IMR-90 (cell line): ENCODE measurements around the gene DSG3. TPM values are rescaled to one million over a fixed set of nuclear protein-coding genes. Genes with fewer than 3 reads are reported as not detected.

Experiments used
- ATAC-seq: fragments of 200-7000 bp; cut with Tn5 transposase; 2 replicates; pipeline ENCODE4 v1.9.1; 2020; ENCODE audit warnings: low read depth, mild to moderate bottlenecking, moderate library complexity
- BruUV-seq: library from RNA; stranded (reverse); fragments of 400-500 nt; replicated peaks from 2 replicates; lab custom pipeline; 2021; lab: Mats Ljungman, UMichigan
- CTCF ChIA-PET: fragments of 300-600 bp; formaldehyde crosslinking; extraction: SDS; loops from one replicate; lab custom pipeline; 2021; ENCODE audit warnings: antibody characterized with exemption; lab: Yijun Ruan, JAX
- POLR2A ChIA-PET: fragments of 300-600 bp; sonication (Branson Sonifier 250); formaldehyde crosslinking; loops from one replicate; lab custom pipeline; 2022; ENCODE audit warnings: antibody characterized with exemption; ENCODE audit not compliant: unreplicated experiment; lab: Charles Lee
- DNase-seq: peaks from one replicate; pipeline ENCODE4 v3.0.0; 2013
- H2AFZ ChIP-seq: replicated peaks from 2 replicates; pipeline ENCODE3; 2013; ENCODE audit warnings: low read length, mild to moderate bottlenecking; ENCODE audit not compliant: poor library complexity
- H2AK5ac ChIP-seq: 2 replicates; pipeline ENCODE4 v1.6.1; 2013; ENCODE audit warnings: low read depth, low read length, inconsistent platforms
- H2AK9ac ChIP-seq: replicated peaks from 2 replicates; pipeline ENCODE3; 2013; ENCODE audit warnings: mild to moderate bottlenecking, low read depth, low read length, moderate library complexity; ENCODE audit not compliant: poor library complexity
- H2BK120ac ChIP-seq: 2 replicates; pipeline ENCODE4 v1.6.1; 2013; ENCODE audit warnings: low read depth, low read length, inconsistent platforms
- H2BK15ac ChIP-seq: 3 replicates; pipeline ENCODE4 v1.6.1; 2013; ENCODE audit warnings: low read depth, low read length, inconsistent platforms
- H2BK20ac ChIP-seq: 2 replicates; pipeline ENCODE4 v1.6.1; 2013; ENCODE audit warnings: low read depth, mild to moderate bottlenecking, inconsistent platforms, low read length, moderate library complexity
- H2BK5ac ChIP-seq: 2 replicates; pipeline ENCODE4 v1.6.1; 2013; ENCODE audit warnings: mild to moderate bottlenecking, low read depth, low read length, inconsistent platforms; ENCODE audit not compliant: poor library complexity, severe bottlenecking
- H3K14ac ChIP-seq: replicated peaks from 2 replicates; pipeline ENCODE4 v1.6.1; 2013; ENCODE audit warnings: low read depth, low read length, inconsistent platforms
- H3K18ac ChIP-seq: 2 replicates; pipeline ENCODE4 v1.6.1; 2013; ENCODE audit warnings: low read depth, low read length, control low read depth
- H3K23ac ChIP-seq: 2 replicates; pipeline ENCODE4 v1.6.1; 2013; ENCODE audit warnings: low read depth, low read length, inconsistent platforms
- H3K27ac ChIP-seq: 2 replicates; pipeline ENCODE4 v1.5.1; 2013; ENCODE audit warnings: mild to moderate bottlenecking, control low read depth, low read length; ENCODE audit not compliant: insufficient read depth
- H3K27me3 ChIP-seq: 2 replicates; pipeline ENCODE4 v1.6.1; 2013; ENCODE audit warnings: low read length; ENCODE audit not compliant: control insufficient read depth, insufficient read depth
- H3K36me3 ChIP-seq: 2 replicates; pipeline ENCODE4 v1.6.1; 2013; ENCODE audit warnings: low read length, mixed read lengths; ENCODE audit not compliant: control insufficient read depth, insufficient read depth
- H3K4ac ChIP-seq: 2 replicates; pipeline ENCODE4 v1.6.1; 2013; ENCODE audit warnings: low read depth, low read length, inconsistent platforms
- H3K4me1 ChIP-seq: 2 replicates; pipeline ENCODE4 v1.6.1; 2013; ENCODE audit warnings: low read length, mixed read lengths; ENCODE audit not compliant: control insufficient read depth, insufficient read depth
- H3K4me2 ChIP-seq: 2 replicates; pipeline ENCODE4 v1.6.1; 2013; ENCODE audit warnings: low read depth, mild to moderate bottlenecking, control low read depth, low read length, moderate library complexity
- H3K4me3 ChIP-seq: 2 replicates; pipeline ENCODE4 v1.5.1; 2013; ENCODE audit warnings: low read depth, mild to moderate bottlenecking, control low read depth, low read length, moderate library complexity; ENCODE audit not compliant: insufficient read depth
- H3K56ac ChIP-seq: 2 replicates; pipeline ENCODE4 v1.6.1; 2013; ENCODE audit warnings: low read length, inconsistent platforms; ENCODE audit not compliant: insufficient read depth; ENCODE audit errors: extremely low read depth
- H3K79me1 ChIP-seq, 2 experiments: 2 replicates each; pipeline ENCODE4 v1.6.1; 2013; ENCODE audit warnings: low read length in 2 of 2, inconsistent platforms in 1 of 2, low read depth in 1 of 2
- H3K9ac ChIP-seq: 2 replicates; pipeline ENCODE4 v1.6.1; 2013; ENCODE audit warnings: low read depth, low read length, control low read depth
- H3K9me1 ChIP-seq: 2 replicates; pipeline ENCODE4 v1.6.1; 2013; ENCODE audit warnings: low read length, inconsistent platforms; ENCODE audit not compliant: insufficient read depth
- H3K9me3 ChIP-seq: 2 replicates; pipeline ENCODE4 v1.6.1; 2013; ENCODE audit warnings: low read length; ENCODE audit not compliant: control insufficient read depth, insufficient read depth
- H4K20me1 ChIP-seq: 2 replicates; pipeline ENCODE4 v1.6.1; 2013; ENCODE audit warnings: low read length, inconsistent platforms; ENCODE audit not compliant: insufficient read depth
- H4K5ac ChIP-seq: 2 replicates; pipeline ENCODE4 v1.6.1; 2013; ENCODE audit warnings: mild to moderate bottlenecking, low read depth, low read length, control low read depth
- H4K8ac ChIP-seq, 2 experiments: 2 replicates each; pipeline ENCODE4 v1.6.1; 2013; ENCODE audit warnings: low read depth in 2 of 2, low read length in 2 of 2, control low read depth in 1 of 2, inconsistent platforms in 1 of 2
- H4K91ac ChIP-seq: 2 replicates; pipeline ENCODE4 v1.6.1; 2013; ENCODE audit warnings: low read depth, low read length, inconsistent platforms; ENCODE audit not compliant: insufficient read depth
- CTCF ChIP-seq: conservative IDR thresholded peaks from 2 replicates; pipeline ENCODE4 v1.5.1; 2012; ENCODE audit warnings: mild to moderate bottlenecking, low read depth, low read length, improper control_type of control experiment
- FOS ChIP-seq: fragments of 150-350 bp; IDR thresholded peaks from 2 replicates; pipeline ENCODE4 v1.6.1; 2016; ENCODE audit warnings: low read depth, low read length
- NFE2L2 ChIP-seq: fragments of 150-350 bp; IDR thresholded peaks from 2 replicates; pipeline ENCODE4 v1.6.1; 2016; ENCODE audit warnings: low read depth, mild to moderate bottlenecking, low read length
- USF2 ChIP-seq: fragments of 150-350 bp; IDR thresholded peaks from 2 replicates; pipeline ENCODE4 v1.6.1; 2017; ENCODE audit warnings: mild to moderate bottlenecking, antibody characterized with exemption, low read length, low read depth
- WGBS, 2 experiments: methylation state at CpG; one replicate each; pipeline versions ENCODE4 v1.1.5 to v1.1.7; 2013; ENCODE audit warnings: missing lambda C conversion rate in 2 of 2; ENCODE audit not compliant: insufficient read length in 1 of 2; ENCODE audit errors: extremely low coverage in 2 of 2; 5-methylcytosine and 5-hydroxymethylcytosine counted together
- dilution Hi-C: fragments of 300-500 bp; cut with HindIII; formaldehyde crosslinking; loops from one replicate; pipeline ENCODE4 v1.14.3; 2018; ENCODE audit warnings: low sequenced_read_pairs; ENCODE audit not compliant: unreplicated experiment
- in situ Hi-C: fragments of 300-500 bp; cut with MboI; formaldehyde crosslinking; loops from 3 replicates; pipeline ENCODE4 v1.14.3; 2019; ENCODE audit warnings: low sequenced_read_pairs, inconsistent platforms, mixed read lengths
- intact Hi-C: fragments of 100-400 bp; cut with micrococcal nuclease; formaldehyde crosslinking; loops from 2 replicates; pipeline ENCODE4 v1.10.0; 2022
- polyA plus RNA-seq, 3 experiments: library from polyadenylated mRNA; depleted of rRNA; stranded (reverse); fragments of >200 nt; gene quantifications; 2 replicates each; pipeline ENCODE4 v1.2.3, GENCODE V29; 2012; ENCODE audit warnings: low replicate concordance in 1 of 3
- total RNA-seq: library from RNA; depleted of rRNA; stranded (reverse); fragments of >200 nt; gene quantifications from 2 replicates; pipeline ENCODE4 v1.2.3, GENCODE V29; 2012

DSG3 gene
- total and polyA plus RNA-seq, 2 of the 4 experiments (the other 2 are of a cell fraction): not detected

DNA sequence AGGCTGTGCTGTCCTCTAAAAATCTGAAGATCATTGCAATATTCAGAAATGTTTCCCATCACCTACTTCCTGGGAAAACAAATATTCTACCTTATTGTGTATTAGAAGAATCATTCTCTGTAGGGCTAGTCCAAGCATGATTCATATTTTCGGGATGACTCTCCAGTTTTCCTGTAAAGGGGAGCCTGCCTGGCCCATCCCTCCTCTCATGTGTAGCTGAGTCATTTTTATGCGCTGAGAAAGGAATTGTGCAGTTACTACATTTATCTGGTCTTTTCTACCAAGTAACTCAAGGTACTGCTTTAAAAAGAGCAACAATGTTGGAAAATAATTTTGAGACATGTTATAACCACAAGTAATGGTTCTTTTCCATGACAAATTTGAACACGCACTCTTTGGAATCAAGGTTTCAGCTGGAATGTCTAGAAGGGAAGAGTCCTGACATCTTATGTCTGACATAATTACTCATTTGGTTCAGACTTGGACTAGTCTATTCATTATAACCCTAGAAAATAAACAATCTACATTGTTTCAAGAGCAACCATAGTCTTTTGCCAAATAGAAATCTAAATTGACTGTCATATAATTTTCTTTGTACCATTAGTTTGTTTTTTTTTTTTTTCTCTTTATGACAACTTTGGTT is 6.6 kb downstream of the DSG3 start:
- Histone ChIP-seq H3K9ac (no peak overlapping the region), H3K27ac (no peak overlapping the region), H2AK5ac (no peak overlapping the region), H2AFZ (no peak overlapping the region), H3K4me1 (no peaks in the 10 kb centered on the region), H3K56ac (no peak overlapping the region), H4K5ac (no peak overlapping the region), H3K9me1 (no peaks in the 10 kb centered on the region), H3K27me3 (no peaks in the 10 kb centered on the region), H3K18ac (no peak overlapping the region), H3K4ac (no peak overlapping the region), H2BK120ac (0 out of 2 replicates have a peak overlapping the region, but pooled peaks have one; percentile 11), H2BK5ac (peak overlapping the region; percentile 38), H2BK15ac (no peak overlapping the region), H3K4me3 (no peak overlapping the region), H2AK9ac (no peak overlapping the region), H3K79me1 (no peaks in the 10 kb centered on the region), H2BK20ac (0 out of 2 replicates have a peak overlapping the region, but pooled peaks have one; percentile 25), H3K14ac (no peak overlapping the region), H4K8ac (no peak overlapping the region), H3K4me2 (no peak overlapping the region), H3K9me3 (no peaks in the 10 kb centered on the region; the same call in 1 of the 2 replicates), H3K23ac (no peak overlapping the region), H4K20me1 (no peaks in the 10 kb centered on the region), H3K36me3 (no peaks in the 10 kb centered on the region), H4K91ac (no peak overlapping the region)
- TF ChIP-seq CTCF (no peak), FOS (no peak), NFE2L2 (no peak), USF2 (no peak)
- peak; percentile 69 for DNase-seq
- ChIA-PET POLR2A (no interaction called here), CTCF (interaction anchor here (0.6 kb wide), 1 partner anchor 29 kb away, joined by 4 read pairs; no protein-coding TSS in a partner anchor)
- no CpG with 5 or more reads among the region's 3 CpGs for WGBS, 2 experiments
- peak; percentile 91 for ATAC-seq
- in situ Hi-C loops: no loop called here
- dilution Hi-C loops: no loop called here
- BruUV-seq: no TSS peak
- intact Hi-C loops: no loop called here
